PC-3 (cell line): Measurements from ENCODE around the gene LAMP2. TPM values are rescaled to one million over a fixed set of nuclear protein-coding genes. Genes with fewer than 3 reads are reported as not detected.

Source experiments
- ATAC-seq: fragments of 200-7000 bp; cut with Tn5 transposase; 2 replicates; pipeline ENCODE4 v1.9.1; 2020; ENCODE audit warnings: mild to moderate bottlenecking, moderate library complexity
- BruUV-seq: library from RNA; stranded (reverse); fragments of 400-500 nt; replicated peaks from 2 replicates; lab custom pipeline; 2021; lab: Mats Ljungman, UMichigan
- CTCF ChIA-PET: fragments of 300-600 bp; sonication (Branson Sonifier 250); formaldehyde crosslinking; loops from one replicate; lab custom pipeline; 2022; ENCODE audit warnings: antibody characterized with exemption; lab: Charles Lee
- POLR2A ChIA-PET: fragments of 300-600 bp; sonication (Branson Sonifier 250); formaldehyde crosslinking; loops from one replicate; lab custom pipeline; 2022; ENCODE audit warnings: antibody characterized with exemption; ENCODE audit not compliant: unreplicated experiment; lab: Charles Lee
- DNase-seq: peaks from one replicate; pipeline ENCODE4 v3.0.0-alpha.2; 2015
- H2AFZ ChIP-seq: fragments of 300-600 bp; sonication (generic); 2 replicates; pipeline ENCODE4 v1.6.0; 2016; ENCODE audit warnings: antibody characterized with exemption, low read length
- H3F3A ChIP-seq: fragments of 300-600 bp; sonication (generic); one replicate; pipeline ENCODE4 v1.6.0; 2017; ENCODE audit warnings: antibody characterized with exemption, low read length, control low read depth, mild to moderate bottlenecking; ENCODE audit not compliant: unreplicated experiment
- H3K27ac ChIP-seq: fragments of 300-600 bp; sonication (generic); 2 replicates; pipeline ENCODE4 v1.5.1; 2016; ENCODE audit warnings: mild to moderate bottlenecking, low read length
- H3K27me3 ChIP-seq: fragments of 300-600 bp; sonication (generic); 2 replicates; pipeline ENCODE4 v1.6.1; 2016; ENCODE audit warnings: low read length, mixed read lengths
- H3K36me3 ChIP-seq: fragments of 300-600 bp; sonication (generic); 2 replicates; pipeline ENCODE4 v1.6.1; 2016; ENCODE audit warnings: low read depth, mixed run types, low read length, mixed read lengths
- H3K4me1 ChIP-seq: fragments of 300-600 bp; sonication (generic); 2 replicates; pipeline ENCODE4 v1.5.1; 2016; ENCODE audit warnings: low read length; ENCODE audit not compliant: insufficient read depth
- H3K4me2 ChIP-seq: fragments of 300-600 bp; sonication (generic); 2 replicates; pipeline ENCODE4 v1.6.0; 2016; ENCODE audit warnings: low read length
- H3K4me3 ChIP-seq: fragments of 300-600 bp; sonication (generic); 2 replicates; pipeline ENCODE4 v1.5.1; 2016; ENCODE audit warnings: mild to moderate bottlenecking, low read length, mixed read lengths
- H3K79me2 ChIP-seq: fragments of 300-600 bp; sonication (generic); 2 replicates; pipeline ENCODE4 v1.6.1; 2017; ENCODE audit warnings: low read length, mixed read lengths
- H3K9ac ChIP-seq: fragments of 300-600 bp; sonication (generic); 2 replicates; pipeline ENCODE4 v1.6.0; 2016; ENCODE audit warnings: mild to moderate bottlenecking, low read length
- H3K9me2 ChIP-seq: fragments of 300-600 bp; sonication (generic); replicated peaks from 2 replicates; pipeline ENCODE4 v1.6.1; 2016; ENCODE audit warnings: mixed run types, low read length, mixed read lengths
- H3K9me3 ChIP-seq: fragments of 300-600 bp; sonication (generic); 2 replicates; pipeline ENCODE4 v1.6.1; 2016; ENCODE audit warnings: low read length, mixed read lengths
- H4K20me1 ChIP-seq: fragments of 300-600 bp; sonication (generic); 2 replicates; pipeline ENCODE4 v1.6.1; 2016; ENCODE audit warnings: low read length, mixed read lengths
- CTCF ChIP-seq: fragments of 300-600 bp; sonication (generic); conservative IDR thresholded peaks from 2 replicates; pipeline ENCODE4 v1.5.1; 2017; ENCODE audit warnings: antibody characterized with exemption, low read depth, mild to moderate bottlenecking, low read length
- EZH2 ChIP-seq: fragments of 300-600 bp; sonication (generic); IDR thresholded peaks from one replicate; pipeline ENCODE4 v1.6.1; 2017; ENCODE audit warnings: antibody characterized with exemption, mild to moderate bottlenecking, low read length; ENCODE audit not compliant: unreplicated experiment
- EZH2phosphoT487 ChIP-seq: fragments of 300-600 bp; sonication (generic); IDR thresholded peaks from 2 replicates; pipeline ENCODE4 v1.6.1; 2018; ENCODE audit warnings: mild to moderate bottlenecking, antibody characterized with exemption, low read length, borderline replicate concordance
- intact Hi-C: fragments of 100-400 bp; cut with micrococcal nuclease; formaldehyde crosslinking; loops from 2 replicates; pipeline ENCODE4 v1.9.0; 2023
- total RNA-seq: library from RNA; depleted of rRNA; stranded (reverse); fragments of >200 nt; gene quantifications from 2 replicates; pipeline ENCODE4 v1.2.3, GENCODE V29; 2014

Gene LAMP2
- total RNA-seq, 1 experiment from 2014 or later: 53.8 TPM

- DNase-seq: no peak
- BruUV-seq: no TSS peak
- no peaks in the 10 kb centered on the region for H4K20me1 ChIP-seq
- no peaks in the 10 kb centered on the region for H3K9me2 ChIP-seq
- intact Hi-C loops: no loop called here
- no peaks in the 10 kb centered on the region for H3K9me3 ChIP-seq
- POLR2A ChIA-PET: no interaction called here
- no peaks in the 10 kb centered on the region for H3K27me3 ChIP-seq
- peak overlapping the region; percentile 92 for H2AFZ ChIP-seq
- peak overlapping the region; percentile 64 for H3K4me3 ChIP-seq
- H3K9ac ChIP-seq: peak overlapping the region; percentile 72
- peaks cover 9% of the 10 kb centered on the region; the same call in 1 of the 2 replicates for H3K4me1 ChIP-seq
- H3F3A ChIP-seq: no peaks in the 10 kb centered on the region
- no peaks in the 10 kb centered on the region for H3K36me3 ChIP-seq
- H3K27ac ChIP-seq: peak overlapping the region; percentile 76
- no peak for ATAC-seq
- no peak for TF ChIP-seq EZH2
- no peak for TF ChIP-seq EZH2phosphoT487
- TF ChIP-seq CTCF: no peak
- no peaks in the 10 kb centered on the region for H3K79me2 ChIP-seq
- H3K4me2 ChIP-seq: peak overlapping the region; percentile 84
- CTCF ChIA-PET: interaction anchor here (0.6 to 1.6 kb wide), 4 partner anchors 27 to 104 kb away, joined by 3 to 15 read pairs (median 8); no protein-coding TSS in a partner anchor
These were observed 16.2 kb upstream of the LAMP2 start for GRCh38 chrX:120485315-120485637.

GRCh38 chrX:120477453-120477852, 8.4 kb upstream of the LAMP2 start:
- Histone ChIP-seq H3K9ac (no peak overlapping the region), H3K4me1 (no peaks in the 10 kb centered on the region), H3K27ac (no peak overlapping the region), H3K79me2 (no peaks in the 10 kb centered on the region), H3K4me3 (no peak overlapping the region), H3K9me3 (no peaks in the 10 kb centered on the region), H3K4me2 (no peak overlapping the region), H3K9me2 (no peaks in the 10 kb centered on the region), H3K27me3 (no peaks in the 10 kb centered on the region), H2AFZ (no peak overlapping the region), H3K36me3 (no peaks in the 10 kb centered on the region), H3F3A (no peaks in the 10 kb centered on the region), H4K20me1 (no peaks in the 10 kb centered on the region)
- ATAC-seq (no peak), DNase-seq (no peak)
- no peak for TF ChIP-seq CTCF
- no peak for TF ChIP-seq EZH2
- TF ChIP-seq EZH2phosphoT487: no peak
- intact Hi-C loops: no loop called here
- CTCF ChIA-PET: no interaction called here
- POLR2A ChIA-PET: no interaction called here
- BruUV-seq: no TSS peak

GRCh38 chrX:120476714-120477113, 7.6 kb upstream of the LAMP2 start:
- Histone ChIP-seq H3K9me2 (no peaks in the 10 kb centered on the region), H3K4me3 (no peak overlapping the region), H2AFZ (no peak overlapping the region), H3K27me3 (no peaks in the 10 kb centered on the region), H3K36me3 (no peaks in the 10 kb centered on the region), H3K9ac (no peak overlapping the region), H3F3A (no peaks in the 10 kb centered on the region), H3K79me2 (no peaks in the 10 kb centered on the region), H3K4me2 (no peak overlapping the region), H3K27ac (no peak overlapping the region), H3K4me1 (no peaks in the 10 kb centered on the region), H3K9me3 (no peaks in the 10 kb centered on the region), H4K20me1 (no peaks in the 10 kb centered on the region)
- BruUV-seq: no TSS peak
- ChIA-PET POLR2A (no interaction called here), CTCF (no interaction called here)
- TF ChIP-seq EZH2phosphoT487: no peak
- TF ChIP-seq EZH2: no peak
- no peak for TF ChIP-seq CTCF
- ATAC-seq (no peak), DNase-seq (no peak)
- intact Hi-C loops: no loop called here
